HG02973 (cell line): ENCODE measurements around the gene GYG1.

Experiments used
- ATAC-seq: cut with Tn5 transposase; IDR thresholded peaks from one replicate; pipeline ENCODE4 v1.9.1; 2021; ENCODE audit warnings: moderate library complexity; ENCODE audit not compliant: unreplicated experiment

The GYG1 gene

DNA sequence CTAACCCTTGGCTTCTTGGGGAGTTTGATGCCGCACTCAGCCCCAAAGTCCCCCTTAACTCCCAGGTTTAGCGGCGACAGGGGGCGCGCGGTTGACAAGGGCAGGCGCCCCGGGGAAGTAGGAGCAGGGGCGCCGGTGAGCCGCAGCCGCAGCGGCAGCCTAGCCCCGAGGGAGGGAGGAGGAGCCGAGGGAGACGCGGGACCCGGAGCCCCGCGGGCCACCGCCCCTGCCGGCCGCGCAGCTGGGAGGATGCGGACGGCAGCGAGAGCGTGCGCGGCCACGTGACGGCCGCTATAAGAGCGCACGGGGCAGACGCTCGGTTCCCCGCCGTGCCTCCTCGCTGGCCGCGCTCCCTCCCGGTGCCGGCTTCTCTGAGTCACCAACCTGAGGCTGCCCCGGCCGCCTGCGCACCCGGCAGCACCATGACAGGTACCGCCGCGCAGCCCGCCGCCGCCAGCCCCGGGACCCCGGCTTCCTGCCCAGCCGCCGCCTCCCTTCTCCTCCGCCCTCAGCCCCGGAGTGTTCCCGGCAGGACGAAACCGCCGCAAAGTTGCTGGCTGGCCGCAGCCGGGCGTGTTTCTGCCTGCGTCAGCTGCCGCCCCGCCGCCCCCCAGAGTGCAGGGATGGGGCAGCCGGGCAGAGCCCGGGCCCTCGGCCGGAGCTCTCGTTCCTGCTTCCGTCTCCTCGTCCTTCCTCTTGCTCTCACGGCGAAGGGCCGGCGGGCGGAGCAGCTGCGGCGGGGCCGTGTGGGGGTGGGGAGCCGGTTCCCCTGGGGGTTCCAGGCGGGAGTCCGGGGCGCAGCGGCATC is at the start of gene GYG1:
Gene GYG1, plus strand, starts transcription at position 322 of the 808 bp plus-strand sequence. Its CDS starts 101 bp downstream, at position 423.
- peak; percentile 82 for ATAC-seq

DNA sequence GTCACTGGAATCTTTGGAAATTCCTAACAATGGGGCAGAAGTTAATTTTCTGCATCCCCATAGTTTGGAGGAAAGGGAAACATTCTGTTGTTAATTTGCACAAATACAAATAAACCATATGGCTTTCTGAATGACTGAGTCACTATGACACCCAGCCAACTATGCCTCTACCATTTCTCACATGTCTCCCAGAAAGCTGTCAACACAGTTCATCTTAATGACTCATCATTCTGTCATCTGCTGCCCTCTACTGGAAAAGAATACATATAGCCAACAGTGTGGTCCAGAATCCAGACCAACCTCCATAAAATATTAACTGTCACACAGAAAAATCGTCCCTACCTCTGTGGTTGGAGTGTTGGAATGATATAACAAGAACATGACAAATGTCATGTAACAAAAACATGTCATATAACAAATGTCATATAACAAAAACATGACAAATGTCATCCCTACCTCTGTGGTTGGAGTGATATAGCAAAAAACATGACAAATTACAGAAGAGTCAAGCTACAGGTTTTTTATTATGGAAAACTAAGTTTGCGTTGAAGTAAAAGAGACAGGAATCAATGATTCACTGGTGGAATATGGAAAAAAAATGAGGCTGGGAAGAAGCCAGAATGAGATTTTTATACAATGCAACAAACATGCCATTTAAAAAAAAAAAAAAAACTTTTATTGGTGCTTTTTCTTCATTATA is 47.7 kb upstream of the GYG1 start:
- ATAC-seq = peak; percentile 97

DNA sequence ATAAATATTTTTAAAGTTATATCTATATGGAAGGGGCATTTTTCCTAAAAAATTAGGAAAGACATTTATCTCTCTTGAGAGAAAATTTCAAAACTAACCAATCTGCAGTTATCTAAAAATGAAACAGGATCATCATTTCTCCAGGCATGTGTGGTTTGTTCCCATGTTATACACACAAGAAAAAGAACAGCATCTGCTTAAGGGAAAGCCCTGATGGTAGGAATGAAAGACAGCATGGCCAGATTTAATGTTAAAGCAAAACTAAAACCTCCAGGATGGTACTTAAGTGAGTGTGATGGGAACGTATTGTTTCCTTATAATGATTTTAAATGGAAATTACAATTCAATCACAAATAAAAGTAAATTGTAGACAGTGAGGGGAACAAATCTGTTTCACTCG is 46.2 kb upstream of the GYG1 start:
- ATAC-seq = no peak

DNA sequence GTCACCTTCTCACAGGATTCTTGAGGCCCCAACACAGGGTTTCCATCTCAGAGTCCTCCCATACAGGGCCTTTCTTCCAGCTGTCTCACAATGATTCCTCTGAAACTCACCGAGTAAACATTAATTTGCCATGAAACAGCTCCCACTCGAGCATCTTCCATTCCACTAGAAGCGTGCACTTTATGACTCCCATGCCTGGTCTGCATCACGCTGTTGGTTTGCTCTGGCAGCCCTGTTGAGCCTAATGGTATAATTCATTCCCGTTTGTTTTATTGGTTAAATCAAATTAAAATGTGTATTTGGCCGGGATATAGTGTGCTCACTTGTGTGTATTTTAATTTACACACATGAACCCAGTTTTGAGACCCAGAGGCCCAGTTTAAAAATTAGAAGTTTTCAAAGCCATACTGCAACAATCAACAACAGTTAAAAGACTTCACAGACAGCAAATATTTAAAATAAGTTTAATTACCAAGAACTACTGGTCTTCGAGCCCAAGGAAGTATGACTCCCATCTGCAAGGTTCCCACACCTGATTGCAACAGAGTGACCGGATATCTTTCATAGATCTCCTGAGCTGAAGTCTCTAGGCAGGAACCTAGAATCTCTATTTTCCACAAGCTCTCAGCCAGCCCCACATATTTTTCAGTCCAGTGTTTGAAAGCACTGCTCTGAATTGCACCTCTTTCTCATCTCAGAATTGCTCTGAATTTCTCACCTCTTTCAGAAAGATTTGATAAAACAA is 42.3 kb upstream of the GYG1 start:
- ATAC-seq = no peak

DNA sequence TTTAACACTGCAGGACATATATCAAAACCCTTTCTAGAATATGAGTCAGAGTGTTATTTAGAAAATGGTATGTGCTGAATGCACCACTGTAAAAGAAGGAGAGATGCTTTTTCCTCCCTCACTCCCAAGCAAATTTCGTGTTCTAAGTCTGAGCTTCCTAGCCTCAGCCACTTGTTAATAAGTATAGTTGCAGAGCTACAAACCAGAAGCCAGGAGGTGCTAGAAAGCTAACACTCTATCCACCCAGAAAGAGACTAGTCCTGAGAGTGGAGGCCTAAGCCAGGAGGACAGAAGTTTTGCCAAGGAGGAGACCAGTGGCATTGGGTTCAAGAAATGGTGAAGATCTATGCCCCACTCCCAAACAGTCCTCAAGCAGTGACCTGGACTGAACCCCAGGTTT is 40.5 kb upstream of the GYG1 start:
- peak; percentile 52 for ATAC-seq

DNA sequence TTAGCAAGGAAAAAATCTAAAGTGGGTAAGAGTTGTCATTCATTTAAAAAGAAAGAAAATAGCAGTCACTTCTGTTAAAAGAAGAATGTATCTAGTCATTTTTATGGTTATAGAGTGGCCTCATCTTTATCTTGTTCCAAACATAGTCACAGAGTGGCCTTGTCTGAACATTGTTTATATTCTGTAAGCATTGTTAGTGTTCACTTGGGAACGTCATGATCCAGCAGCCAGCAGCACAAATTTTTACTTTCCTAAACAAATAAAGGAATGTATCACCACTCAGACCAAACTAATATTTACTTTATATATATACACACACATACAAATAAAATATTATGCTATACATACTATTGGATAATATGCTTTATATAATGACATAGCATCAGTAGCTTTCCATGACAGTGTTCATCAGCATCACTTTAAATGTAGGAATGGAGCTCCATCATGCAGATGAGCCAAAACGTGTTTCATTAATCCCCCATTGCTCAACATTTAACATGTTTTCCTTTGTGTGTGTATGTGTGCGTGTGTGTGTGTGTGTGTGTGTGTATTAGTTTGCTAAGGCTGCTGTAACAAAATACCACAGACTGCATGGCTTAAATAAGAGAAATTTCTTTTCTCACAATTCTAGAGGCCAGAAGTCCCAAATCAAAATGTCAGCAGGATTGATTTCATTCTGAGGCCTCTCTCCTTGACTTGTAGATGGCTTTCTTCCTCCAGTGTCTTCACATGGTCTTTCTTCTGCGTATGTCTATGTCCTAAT is 39.6 kb upstream of the GYG1 start:
- ATAC-seq = no peak

DNA sequence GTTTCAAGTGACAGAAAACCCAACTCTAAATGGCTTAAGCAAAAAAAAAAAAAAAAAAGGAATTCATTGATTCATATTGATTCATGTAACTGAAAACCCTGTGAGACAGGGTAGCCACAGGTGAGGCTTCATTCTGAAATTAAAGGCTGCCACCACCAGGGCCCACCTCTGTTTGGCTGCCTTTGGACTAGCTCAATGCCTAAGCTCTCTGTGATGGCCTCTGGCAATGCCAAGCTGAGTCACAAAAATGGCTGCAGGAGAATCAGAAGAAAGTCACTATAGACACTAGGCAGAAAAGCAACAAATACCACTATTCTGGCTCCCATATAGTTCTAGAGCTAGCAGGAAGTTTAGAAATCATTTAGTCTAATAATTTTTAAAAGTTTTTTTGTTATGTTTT is 38.2 kb upstream of the GYG1 start:
- no peak for ATAC-seq

DNA sequence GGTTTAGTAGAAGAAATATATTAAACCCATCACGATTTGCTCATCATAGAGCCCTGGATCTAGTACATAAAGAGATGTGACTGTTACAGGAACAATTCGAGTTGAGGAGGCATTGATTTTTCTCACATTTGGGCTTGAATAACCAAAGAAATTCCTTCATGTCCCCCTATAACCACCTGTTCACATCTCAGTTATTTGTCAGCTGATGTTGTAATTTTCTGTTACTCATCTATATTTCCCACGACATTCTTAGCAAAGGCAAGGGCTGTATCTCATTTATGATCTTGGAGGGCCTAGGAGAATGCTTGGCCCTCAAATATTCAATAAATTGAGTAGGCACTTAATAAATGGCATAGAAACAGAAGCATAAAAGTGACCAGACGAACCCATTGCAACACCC is 36.4 kb upstream of the GYG1 start:
- ATAC-seq = no peak

DNA sequence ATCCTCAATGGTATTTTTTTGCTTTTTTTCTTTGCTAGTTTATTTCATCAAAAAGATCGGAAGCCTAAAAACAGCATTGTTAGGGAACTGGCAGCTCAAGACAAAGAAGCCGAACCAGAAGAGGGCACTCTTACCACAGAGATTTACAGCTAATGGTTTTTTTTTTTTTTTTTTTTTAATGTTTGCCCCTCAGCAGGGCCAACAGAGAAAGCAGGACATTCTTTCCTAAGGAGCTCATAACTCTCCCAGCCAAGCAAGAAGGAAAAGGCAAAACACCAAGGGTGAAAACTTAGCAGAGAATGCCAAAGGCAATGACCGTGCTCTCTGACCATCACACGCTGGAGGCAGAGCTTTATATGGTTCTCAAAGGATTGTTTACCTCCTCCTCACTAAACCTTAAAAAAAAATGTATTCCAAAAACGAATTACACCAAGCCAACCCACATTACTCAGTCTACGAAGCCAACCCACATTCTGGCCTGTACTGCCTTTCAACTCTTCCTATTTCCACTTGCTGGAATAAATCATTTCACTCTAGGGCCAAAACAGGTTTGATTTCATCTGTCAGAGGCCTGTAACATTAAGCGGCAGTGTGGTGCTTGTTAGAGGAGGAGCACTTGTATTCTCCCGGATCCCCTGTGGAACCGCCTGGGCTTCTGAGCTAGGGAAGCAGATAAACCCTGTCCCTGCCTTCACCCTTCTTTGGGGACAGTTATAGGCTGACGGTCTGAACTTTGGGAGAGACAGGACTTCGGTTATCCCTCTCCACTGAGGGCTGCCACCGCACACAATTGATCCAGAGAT is 35.6 kb upstream of the GYG1 start:
- ATAC-seq = no peak

DNA sequence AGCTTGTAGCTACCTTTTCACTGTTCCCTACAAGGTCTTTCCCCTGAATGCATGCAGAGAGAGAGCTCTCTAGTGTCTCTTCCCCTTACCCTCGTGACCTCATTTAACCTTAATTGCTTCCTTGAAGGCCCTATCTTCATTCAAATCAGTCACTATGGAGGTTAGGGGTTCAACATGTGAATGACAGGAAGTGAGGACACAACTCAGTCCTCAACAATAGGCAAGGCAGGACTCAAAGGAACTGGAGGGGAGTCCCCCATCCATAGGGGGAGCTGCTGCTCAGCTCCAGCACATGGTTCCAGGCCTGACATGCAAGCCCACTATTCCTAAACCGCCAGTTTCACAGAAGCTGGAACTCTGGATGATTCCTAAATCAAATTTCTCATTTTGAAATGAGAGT is 33.8 kb upstream of the GYG1 start:
- no peak for ATAC-seq

DNA sequence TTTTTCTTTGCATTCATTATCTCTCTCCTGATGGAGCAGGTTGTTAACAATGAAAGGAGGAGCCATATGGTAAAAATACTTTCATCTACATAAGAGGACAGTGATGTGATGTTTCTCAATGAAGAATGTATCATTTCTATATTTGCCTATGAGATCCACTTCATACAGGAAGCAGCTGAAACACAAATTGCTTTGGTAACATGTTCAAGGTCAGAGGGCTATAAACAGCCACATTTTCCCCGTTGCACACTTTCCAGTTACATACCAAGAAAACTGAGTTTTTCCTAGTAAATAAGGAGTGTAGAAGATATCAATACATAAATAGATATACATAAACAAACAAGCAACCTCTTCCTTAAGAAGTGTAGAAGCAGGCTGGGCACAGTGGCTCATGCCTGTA is 32.6 kb upstream of the GYG1 start:
- ATAC-seq = no peak

DNA sequence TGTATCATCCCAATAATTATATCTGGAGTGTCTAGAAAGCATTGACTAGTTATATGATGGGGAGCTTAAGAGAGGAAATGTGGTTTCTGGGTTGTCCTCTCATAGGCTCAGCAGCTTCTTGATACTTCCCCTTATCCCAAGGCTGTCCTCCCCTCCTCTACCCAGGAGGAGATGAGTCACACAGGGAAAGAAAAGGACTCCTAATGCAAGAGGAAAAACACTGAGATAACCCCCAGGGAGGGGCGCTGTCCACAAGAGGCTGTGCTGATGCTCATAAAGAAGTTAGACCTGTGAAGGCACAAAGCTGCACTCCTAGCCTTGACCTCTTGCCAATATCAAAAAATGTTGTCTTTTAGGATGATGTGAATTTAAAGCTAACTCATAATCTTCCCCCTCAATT is 28.8 kb upstream of the GYG1 start:
- no peak for ATAC-seq

DNA sequence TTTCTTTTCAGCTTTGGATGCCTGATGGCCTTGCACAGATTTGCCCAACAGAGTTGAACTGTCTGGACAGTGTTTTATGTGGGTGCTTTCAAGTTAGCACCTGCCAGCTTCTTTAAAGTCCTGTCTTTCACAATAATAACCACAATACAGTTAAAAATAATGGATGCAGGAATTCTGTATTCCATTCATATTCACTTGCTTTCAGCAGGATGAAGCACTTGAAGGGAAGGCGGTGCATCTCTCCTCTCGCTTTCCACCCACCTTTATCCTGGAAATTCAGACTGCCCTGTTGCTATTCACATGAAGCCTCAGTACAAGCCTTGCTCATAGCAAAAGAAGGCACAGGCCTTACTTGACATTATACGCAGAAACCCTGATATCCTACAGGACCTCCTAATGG is 26.5 kb upstream of the GYG1 start:
- no peak for ATAC-seq

DNA sequence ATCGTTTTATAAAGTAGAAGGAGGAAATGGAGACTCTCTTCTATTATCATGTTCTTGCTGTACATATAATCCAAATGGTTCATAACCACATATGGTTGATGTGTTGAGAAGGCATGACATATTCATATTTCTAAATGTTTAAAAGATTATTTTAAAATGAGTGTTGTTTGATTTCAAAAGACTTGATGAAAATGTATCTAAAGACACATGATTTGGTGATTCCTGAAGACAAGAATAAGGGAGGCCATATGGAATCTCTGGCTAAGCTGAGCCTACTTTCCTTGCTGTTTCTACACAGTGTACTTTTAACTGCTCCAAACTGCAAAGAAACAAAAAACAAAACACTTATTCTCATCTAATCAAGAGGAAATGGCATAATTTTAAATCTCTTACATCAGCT is 23.0 kb upstream of the GYG1 start:
- ATAC-seq = no peak

DNA sequence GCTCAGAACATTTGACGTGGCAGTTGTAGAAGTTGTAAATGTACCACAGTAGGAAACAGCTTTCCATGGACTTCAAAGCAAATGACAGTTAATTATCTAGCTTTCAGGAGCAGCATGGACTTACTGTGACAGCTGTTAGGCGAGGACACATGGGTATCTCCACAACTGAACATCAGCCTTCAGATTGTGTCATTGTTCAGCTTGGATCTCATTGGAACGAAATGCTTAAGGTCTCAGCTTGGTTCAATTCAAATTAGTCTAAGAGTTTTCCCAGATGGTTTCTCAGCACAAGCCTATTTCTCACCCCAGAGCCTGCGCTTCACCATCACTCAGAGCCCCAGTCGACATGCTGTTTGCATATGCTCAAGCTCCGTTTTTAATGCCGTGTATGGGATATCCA is 21.1 kb upstream of the GYG1 start:
- ATAC-seq = no peak

DNA sequence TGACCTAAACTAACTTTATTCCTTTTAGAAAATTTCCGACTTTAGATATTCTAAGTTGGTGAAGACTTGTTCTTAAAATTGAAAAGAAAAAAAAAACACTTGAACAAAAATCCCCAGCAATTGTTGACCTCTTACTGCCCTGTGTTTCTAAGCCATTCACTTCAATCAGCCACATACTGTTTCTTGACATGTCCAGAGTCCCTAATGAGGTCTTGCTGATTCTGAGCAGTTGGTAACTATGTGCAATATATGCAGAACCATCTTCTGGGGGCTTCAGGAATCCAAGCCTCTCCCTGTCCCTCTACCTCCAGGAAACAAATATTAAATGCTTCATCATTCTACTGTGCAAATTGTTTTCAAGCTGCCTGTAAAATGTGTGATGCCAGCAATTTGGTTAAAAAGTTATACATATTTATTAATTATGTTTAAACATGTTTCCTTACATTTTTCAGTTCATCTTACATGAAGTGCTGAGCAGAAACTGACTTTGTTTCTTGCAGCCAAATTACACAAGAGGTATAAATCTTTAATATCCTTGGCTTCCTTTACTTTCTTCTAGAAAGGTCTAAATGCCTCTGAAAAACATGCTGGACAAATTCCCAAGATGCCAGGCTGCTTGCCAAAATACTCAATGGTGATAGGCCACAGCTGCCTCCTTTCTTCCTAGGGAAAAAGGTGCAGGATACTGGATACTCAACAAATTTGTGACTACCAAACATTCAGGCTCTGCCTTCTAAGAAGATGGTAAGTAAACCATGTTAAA is 19.8 kb upstream of the GYG1 start:
- no peak for ATAC-seq

DNA sequence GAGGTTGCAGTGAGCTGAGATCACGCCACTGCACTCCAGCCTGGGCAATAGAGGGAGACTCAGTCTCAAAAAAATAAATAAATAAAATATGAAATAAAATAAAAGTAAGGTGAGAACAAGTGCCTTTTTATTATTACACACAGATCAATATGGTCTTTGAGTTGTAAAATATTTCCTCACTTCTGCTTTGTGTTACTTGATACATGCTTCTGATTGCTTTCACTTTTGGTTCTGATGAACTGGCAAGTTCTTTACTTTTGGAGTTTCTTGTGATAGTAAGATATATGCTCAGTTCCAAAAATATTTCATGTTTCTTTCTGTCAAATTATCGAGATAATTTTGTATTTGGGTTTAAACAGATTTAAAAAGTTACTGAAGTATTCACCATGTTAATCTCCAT is 16.6 kb upstream of the GYG1 start:
- ATAC-seq = no peak

DNA sequence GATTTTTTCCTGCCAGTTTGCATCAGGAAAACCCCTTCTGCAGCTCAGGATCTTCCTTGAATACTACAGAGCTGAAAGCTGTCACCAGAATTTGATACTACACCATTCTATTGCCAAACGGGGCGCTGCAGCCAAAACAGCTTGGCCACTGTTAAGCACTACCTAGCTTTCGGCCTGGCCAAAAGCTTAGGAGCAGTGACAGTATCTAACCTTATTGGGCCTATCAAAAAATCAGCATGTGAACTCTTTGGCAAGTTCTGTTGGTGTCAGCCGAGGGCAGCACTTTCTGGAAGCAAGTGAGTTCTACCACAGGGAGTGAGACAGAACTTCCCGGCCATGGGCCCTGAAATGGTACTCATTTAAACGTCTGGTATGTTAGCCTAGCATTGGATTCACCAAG is 16.1 kb upstream of the GYG1 start:
- ATAC-seq = no peak

DNA sequence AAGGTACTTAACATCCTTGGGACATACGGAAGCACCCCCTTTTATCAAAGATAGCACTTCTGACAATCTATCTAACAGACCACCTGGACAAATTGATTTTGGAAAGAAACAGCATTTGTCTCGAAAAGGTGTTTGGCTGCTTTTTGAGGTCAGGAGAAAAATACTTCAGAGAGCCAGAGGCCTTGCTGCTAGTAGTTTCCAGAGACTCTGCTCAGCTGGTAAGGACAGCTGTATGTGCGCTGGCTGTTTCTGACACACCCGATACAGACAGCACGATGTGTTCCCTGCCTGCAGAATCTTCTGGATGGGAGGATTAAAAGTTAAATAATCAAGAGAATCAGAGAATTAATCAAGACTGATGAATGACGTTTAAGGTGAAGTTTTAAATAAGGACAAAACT is 15.6 kb upstream of the GYG1 start:
- no peak for ATAC-seq

DNA sequence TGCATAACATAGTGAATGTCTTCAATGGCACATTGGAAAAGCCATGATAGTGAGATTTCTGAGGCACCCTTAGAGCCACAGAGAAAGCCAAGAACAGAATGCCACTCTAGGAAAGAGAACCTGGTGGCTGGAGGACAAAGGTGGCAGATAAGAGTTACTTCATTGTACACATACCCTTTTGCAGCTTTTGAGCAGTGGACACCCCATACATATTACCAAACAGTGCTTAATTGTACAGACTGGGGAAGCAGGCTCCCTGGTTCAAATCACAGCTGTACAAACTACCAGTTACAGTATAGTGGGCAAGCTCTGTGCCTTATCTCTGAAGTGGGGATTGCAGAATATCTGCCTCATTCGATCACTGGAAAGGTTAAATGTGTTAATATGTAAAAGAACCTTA is 10.1 kb upstream of the GYG1 start:
- no peak for ATAC-seq
